GM21576 (cell line): Measurements from ENCODE around the gene PFKFB2.

Experiments used
- ATAC-seq: cut with Tn5 transposase; IDR thresholded peaks from one replicate; pipeline ENCODE4 v1.9.1; 2021; ENCODE audit warnings: mild to moderate bottlenecking, moderate library complexity; ENCODE audit not compliant: unreplicated experiment

Gene PFKFB2

DNA sequence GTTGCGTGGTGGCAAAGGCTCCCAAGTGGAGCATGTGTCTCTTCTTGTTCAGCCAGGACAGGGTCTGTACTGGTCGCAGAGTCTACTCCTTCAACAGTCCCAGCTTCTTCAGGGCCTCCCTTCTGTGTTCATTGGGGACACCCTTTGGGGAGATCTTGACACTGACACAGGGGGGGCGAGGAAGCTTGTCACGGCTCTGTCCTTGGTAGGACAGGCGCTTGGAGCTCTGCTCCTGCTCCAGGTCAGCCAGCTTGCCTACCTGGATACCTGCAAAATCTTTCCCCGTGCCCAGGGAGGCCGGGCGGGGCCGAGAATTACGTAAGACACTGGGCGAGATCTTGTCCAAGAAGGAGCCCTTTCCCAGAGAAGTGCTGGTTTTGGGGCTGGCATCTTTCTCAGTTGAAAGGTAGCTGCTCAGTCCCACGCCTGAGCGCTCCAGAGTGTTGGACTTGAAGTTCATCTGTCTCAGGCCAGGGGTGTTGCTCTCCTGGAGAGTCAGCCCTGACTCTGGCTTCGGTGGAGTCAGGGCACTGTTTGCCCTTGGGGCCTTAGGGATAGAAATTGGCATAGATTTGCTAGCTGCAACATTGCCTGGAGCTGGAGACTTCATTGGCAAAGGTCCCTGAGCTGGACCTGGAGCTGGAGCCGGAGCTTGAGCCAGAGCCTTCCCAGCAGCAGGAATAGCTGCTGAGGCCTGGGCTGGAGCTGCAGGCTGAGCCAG is 31.0 kb upstream of the PFKFB2 start:
- no peak for ATAC-seq

GRCh38 chr1:207022996-207023679 is 29.9 kb upstream of the PFKFB2 start:
- no peak for ATAC-seq

GRCh38 chr1:207024202-207025145 is 28.6 kb upstream of the PFKFB2 start:
- no peak for ATAC-seq

- no peak for ATAC-seq
Measured at GRCh38 chr1:207025146-207025880, 27.8 kb upstream of the PFKFB2 start.

DNA sequence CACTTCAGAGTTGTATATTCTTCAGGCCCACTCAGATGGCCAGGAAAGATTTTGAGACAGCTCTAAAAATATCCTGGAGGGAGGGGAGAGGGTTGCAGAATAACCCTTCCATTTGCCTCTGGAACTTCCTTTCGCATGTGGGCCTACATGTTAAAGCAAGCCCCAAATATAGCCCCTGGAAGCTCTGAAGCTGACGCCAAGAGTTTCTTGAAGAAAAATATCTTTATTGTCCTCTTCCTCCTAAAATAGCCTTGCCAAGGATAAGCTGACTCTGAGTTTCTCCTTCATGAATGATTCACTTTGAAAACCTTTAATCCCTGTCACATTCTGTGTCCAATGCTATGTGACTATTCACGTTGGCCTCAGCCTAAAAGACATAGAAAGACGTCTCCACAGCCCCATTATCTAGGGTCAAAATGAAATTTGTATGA is 27.0 kb upstream of the PFKFB2 start:
- no peak for ATAC-seq

DNA sequence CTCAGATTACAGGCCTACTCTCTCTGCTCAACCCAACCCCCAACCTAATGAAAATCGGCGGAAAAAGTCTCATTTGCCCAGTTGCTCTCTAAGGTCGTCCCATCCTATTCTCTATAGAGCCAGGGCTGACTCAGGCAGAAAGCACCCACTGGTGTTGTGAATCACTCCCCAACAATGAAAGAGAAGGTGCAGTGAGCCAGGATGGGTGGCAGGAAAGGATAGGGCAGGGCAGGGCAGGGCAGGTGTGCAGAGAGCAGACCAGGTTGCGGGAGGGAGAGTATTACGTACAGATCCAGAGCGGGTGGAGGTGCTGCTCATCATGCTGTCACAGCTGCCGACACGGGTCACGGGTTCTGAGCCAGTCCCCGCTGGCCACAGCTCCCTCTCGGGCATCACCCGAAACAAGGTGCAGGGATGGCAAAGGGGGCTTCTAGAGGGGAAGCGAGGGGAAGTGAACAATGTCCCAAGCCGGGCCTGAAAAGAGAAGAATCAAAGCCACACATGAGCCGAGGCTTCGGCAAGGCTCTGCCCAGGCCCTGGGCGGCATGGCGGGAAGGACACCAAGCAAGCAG is 25.8 kb upstream of the PFKFB2 start:
- no peak for ATAC-seq

GRCh38 chr1:207027921-207028320 is 25.2 kb upstream of the PFKFB2 start:
- ATAC-seq = no peak

DNA sequence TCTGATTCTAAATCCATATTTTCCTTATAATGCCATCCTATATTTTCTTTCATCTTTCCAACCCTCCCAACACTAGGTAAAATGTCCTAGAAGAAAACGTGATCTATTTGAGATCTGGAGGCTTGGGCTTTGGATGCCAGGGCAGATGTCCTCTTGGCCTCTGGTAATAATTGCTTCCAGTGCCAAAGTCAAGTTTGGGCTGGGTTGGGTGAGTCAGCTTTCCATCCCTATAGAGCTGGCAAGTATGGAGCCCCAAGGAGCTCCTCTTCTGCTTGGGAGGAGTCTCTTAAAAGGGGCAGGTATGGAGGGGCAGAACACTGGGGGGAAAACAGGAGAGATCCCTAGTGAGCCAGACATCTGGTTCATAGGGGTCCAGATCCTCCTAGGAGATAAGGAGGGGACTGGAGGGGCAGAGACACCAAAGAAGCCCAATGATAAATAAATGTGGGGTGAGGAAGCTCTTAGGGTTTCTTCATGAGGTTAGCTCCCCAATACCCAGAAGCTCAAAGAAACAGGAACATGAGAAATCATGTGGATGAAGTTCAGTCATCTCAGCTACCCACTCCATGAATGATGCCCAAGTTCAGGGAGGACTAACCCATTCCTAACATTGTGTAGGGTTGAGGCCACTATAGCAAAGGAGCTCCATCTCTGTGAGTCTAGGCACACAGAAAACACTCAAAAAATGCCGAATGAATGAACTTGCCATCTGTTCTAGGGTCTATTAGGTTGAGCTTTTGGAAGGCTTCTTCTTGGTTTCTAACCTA is 24.0 kb upstream of the PFKFB2 start:
- ATAC-seq = no peak

GRCh38 chr1:207029701-207030521 is 23.2 kb upstream of the PFKFB2 start:
- no peak for ATAC-seq

GRCh38 chr1:207030522-207031009 is 22.5 kb upstream of the PFKFB2 start:
- no peak for ATAC-seq

DNA sequence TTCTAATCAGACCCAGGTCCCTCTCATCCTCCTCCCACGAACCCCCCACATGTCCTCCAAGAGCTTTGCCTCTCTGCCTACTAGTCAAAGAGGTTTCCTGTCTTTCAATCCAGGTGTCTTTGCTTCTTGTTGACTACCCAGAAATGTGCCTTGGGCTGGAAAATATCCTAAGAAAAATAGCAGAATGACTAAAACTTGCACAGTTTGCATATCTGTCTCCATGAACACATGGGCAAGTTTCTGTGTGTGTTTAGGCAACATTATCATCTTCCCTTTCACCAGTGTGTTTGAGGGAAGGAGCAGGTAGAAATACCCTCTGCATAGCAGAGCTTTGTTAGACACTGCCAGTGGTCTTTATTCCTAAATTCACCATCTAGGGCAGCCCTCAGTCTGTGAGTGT is 22.1 kb upstream of the PFKFB2 start:
- no peak for ATAC-seq

- no peak for ATAC-seq
Measured at GRCh38 chr1:207031632-207032264, 21.3 kb upstream of the PFKFB2 start.

DNA sequence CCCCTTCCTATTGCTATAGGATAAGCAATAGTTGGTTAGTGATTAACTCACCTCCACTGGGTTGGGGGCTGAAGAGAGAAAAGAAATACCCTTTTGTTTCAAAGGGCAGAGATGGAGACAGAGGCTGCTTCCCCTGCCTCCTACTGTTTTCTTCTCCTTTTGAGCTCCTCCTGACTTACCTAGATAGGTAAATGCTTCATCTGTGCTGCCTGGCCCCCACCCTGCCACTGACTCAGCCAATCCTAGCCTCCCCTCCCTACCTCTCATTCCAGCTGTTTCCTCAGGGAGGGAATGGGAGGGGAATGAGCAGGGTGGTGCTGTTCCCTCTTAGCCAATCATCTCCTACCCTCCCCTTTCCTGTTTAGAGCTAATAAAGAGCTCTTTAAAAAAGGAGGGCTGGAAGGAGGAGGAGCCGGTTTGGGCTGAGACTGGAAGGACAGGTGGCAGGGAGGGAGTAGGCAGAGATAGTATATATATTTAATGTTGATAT is 20.5 kb upstream of the PFKFB2 start, which contains the start of gene C1orf116:
Gene C1orf116, minus strand, starts transcription at position 229 of the 490 bp plus-strand sequence. CDS start 5,158 bp downstream, outside the sequence.
- ATAC-seq = no peak

DNA sequence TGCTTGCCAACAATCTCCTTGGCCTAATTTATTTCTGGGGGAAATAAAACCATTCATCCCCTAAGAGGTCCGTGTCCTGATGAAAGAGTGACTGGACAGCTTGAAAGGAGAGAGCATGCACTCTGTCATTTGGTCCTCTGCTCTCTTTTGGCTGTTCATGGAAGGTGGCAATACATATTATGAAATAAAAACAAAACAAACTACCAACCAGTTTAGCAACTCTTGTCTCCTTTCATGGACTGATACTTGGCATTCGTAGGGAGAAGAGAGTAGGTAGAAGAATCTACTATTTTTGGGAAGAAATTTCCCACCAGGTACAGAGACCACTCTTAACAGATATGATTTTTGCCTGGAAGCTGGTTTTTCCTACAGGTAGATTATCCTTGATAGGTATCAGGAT is 19.8 kb upstream of the PFKFB2 start:
- no peak for ATAC-seq

- ATAC-seq = no peak
Measured at GRCh38 chr1:207034208-207034607, 18.9 kb upstream of the PFKFB2 start.

GRCh38 chr1:207034998-207035397 is 18.1 kb upstream of the PFKFB2 start:
- ATAC-seq = no peak

- ATAC-seq = no peak
Measured at GRCh38 chr1:207035877-207036551, 17.1 kb upstream of the PFKFB2 start.
